MM.1S (cell line): ENCODE results near the gene CBX2.

Experiments
- DNase-seq: peaks from one replicate; pipeline ENCODE4 v3.0.0-alpha.2; 2015
- H2AFZ ChIP-seq: fragments of 300-600 bp; sonication (generic); 2 replicates; pipeline ENCODE4 v1.6.0; 2016; ENCODE audit warnings: antibody characterized with exemption, low read length
- H3F3A ChIP-seq: fragments of 300-600 bp; sonication (generic); 2 replicates; pipeline ENCODE4 v1.6.1; 2016; ENCODE audit warnings: mild to moderate bottlenecking, antibody characterized with exemption, low read length, moderate library complexity, mixed read lengths; ENCODE audit not compliant: insufficient read depth
- H3K27ac ChIP-seq: fragments of 300-600 bp; sonication (generic); 2 replicates; pipeline ENCODE4 v1.5.1; 2016; ENCODE audit warnings: mild to moderate bottlenecking, low read length
- H3K27me3 ChIP-seq: fragments of 300-600 bp; sonication (generic); replicated peaks from 2 replicates; pipeline ENCODE4 v1.6.0; 2016; ENCODE audit warnings: low read length; ENCODE audit not compliant: insufficient read depth
- H3K36me3 ChIP-seq: fragments of 300-600 bp; sonication (generic); replicated peaks from 2 replicates; pipeline ENCODE4 v1.6.1; 2016; ENCODE audit warnings: mild to moderate bottlenecking, low read length, mixed read lengths; ENCODE audit not compliant: insufficient read depth
- H3K4me1 ChIP-seq: fragments of 300-600 bp; sonication (generic); 2 replicates; pipeline ENCODE4 v1.6.1; 2016; ENCODE audit warnings: low read length, mixed read lengths
- H3K4me2 ChIP-seq: fragments of 300-600 bp; sonication (generic); 2 replicates; pipeline ENCODE4 v1.6.0; 2016; ENCODE audit warnings: low read depth, low read length
- H3K4me3 ChIP-seq: fragments of 300-600 bp; sonication (generic); 2 replicates; pipeline ENCODE4 v1.5.1; 2016; ENCODE audit warnings: low read length, mixed read lengths
- H3K79me2 ChIP-seq: fragments of 300-600 bp; sonication (generic); 2 replicates; pipeline ENCODE4 v1.6.1; 2016; ENCODE audit warnings: mixed run types, low read length, mixed read lengths
- H3K9ac ChIP-seq: fragments of 300-600 bp; sonication (generic); 2 replicates; pipeline ENCODE4 v1.6.1; 2016; ENCODE audit warnings: low read length, mixed read lengths
- H3K9me2 ChIP-seq: fragments of 300-600 bp; sonication (generic); replicated peaks from 2 replicates; pipeline ENCODE4 v1.6.1; 2016; ENCODE audit warnings: mild to moderate bottlenecking, low read length, mixed read lengths; ENCODE audit not compliant: insufficient read depth
- H3K9me3 ChIP-seq: fragments of 300-600 bp; sonication (generic); replicated peaks from 2 replicates; pipeline ENCODE4 v1.6.1; 2016; ENCODE audit warnings: mild to moderate bottlenecking, low read length, mixed read lengths; ENCODE audit not compliant: insufficient read depth
- H4K20me1 ChIP-seq: fragments of 300-600 bp; sonication (generic); 2 replicates; pipeline ENCODE4 v1.6.1; 2016; ENCODE audit warnings: mild to moderate bottlenecking, low read length, moderate library complexity, mixed read lengths; ENCODE audit not compliant: insufficient read depth
- CTCF ChIP-seq: fragments of 300-600 bp; sonication (generic); IDR thresholded peaks from 2 replicates; pipeline ENCODE4 v1.5.1; 2016; ENCODE audit warnings: antibody characterized with exemption, low read length, mixed read lengths
- EZH2 ChIP-seq: fragments of 300-600 bp; sonication (generic); optimal IDR thresholded peaks from 2 replicates; pipeline ENCODE3; 2017; ENCODE audit warnings: low read depth, mild to moderate bottlenecking, antibody characterized with exemption, low read length, mixed read lengths
- EZH2phosphoT487 ChIP-seq: fragments of 300-600 bp; sonication (generic); IDR thresholded peaks from 2 replicates; pipeline ENCODE4 v1.6.1; 2018; ENCODE audit warnings: antibody characterized with exemption, low read length

Gene CBX2

GRCh38 chr17:79732254-79732653 lies 45.7 kb upstream of the CBX2 start:
- H3K27me3 ChIP-seq, result peaks cover 39% of the 10 kb centered on the region
- H3K9ac ChIP-seq, result no peak overlapping the region
- no peaks in the 10 kb centered on the region for H3K79me2 ChIP-seq
- H3K4me3 ChIP-seq, result no peak overlapping the region
- no peak for DNase-seq
- no peaks in the 10 kb centered on the region for H3K36me3 ChIP-seq
- no peak overlapping the region for H3K27ac ChIP-seq
- no peaks in the 10 kb centered on the region for H4K20me1 ChIP-seq
- no peaks in the 10 kb centered on the region for H3K9me3 ChIP-seq
- H3K9me2 ChIP-seq, result no peaks in the 10 kb centered on the region
- no peak overlapping the region; the same call in 1 of the 2 replicates for H2AFZ ChIP-seq
- H3K4me2 ChIP-seq, result no peak overlapping the region
- H3F3A ChIP-seq, result no peaks in the 10 kb centered on the region
- H3K4me1 ChIP-seq, result peaks cover 10% of the 10 kb centered on the region
- TF ChIP-seq CTCF (no peak), EZH2 (no peak), EZH2phosphoT487 (no peak)

GRCh38 chr17:79732804-79733691 lies 44.9 kb upstream of the CBX2 start:
- Histone ChIP-seq H3K9me2 (no peaks in the 10 kb centered on the region), H3K27ac (no peak overlapping the region), H3K9ac (no peak overlapping the region), H3K4me1 (peaks cover 10% of the 10 kb centered on the region), H3K4me3 (peak overlapping the region; percentile 21; the same call in 1 of the 2 replicates), H3K36me3 (no peaks in the 10 kb centered on the region), H3K9me3 (no peaks in the 10 kb centered on the region), H4K20me1 (no peaks in the 10 kb centered on the region), H3K4me2 (peak overlapping the region; percentile 68), H3K79me2 (no peaks in the 10 kb centered on the region), H3F3A (no peaks in the 10 kb centered on the region), H2AFZ (peak overlapping the region; percentile 65), H3K27me3 (peaks cover 40% of the 10 kb centered on the region)
- peak; percentile 43 for DNase-seq
- TF ChIP-seq EZH2phosphoT487 (no peak), EZH2 (no peak), CTCF (no peak)

GRCh38 chr17:79733692-79734070 lies 44.3 kb upstream of the CBX2 start:
- peaks cover 10% of the 10 kb centered on the region for H3K4me1 ChIP-seq
- H3K79me2 ChIP-seq, result no peaks in the 10 kb centered on the region
- H3K27me3 ChIP-seq, result peaks cover 46% of the 10 kb centered on the region
- H3K4me3 ChIP-seq, result 0 out of 2 replicates have a peak overlapping the region, but pooled peaks have one; percentile 21
- peak overlapping the region; percentile 65; the same call in 1 of the 2 replicates for H2AFZ ChIP-seq
- no peak for TF ChIP-seq EZH2phosphoT487
- TF ChIP-seq CTCF, result no peak
- no peaks in the 10 kb centered on the region for H3K36me3 ChIP-seq
- H3K4me2 ChIP-seq, result peak overlapping the region; percentile 68; the same call in 1 of the 2 replicates
- DNase-seq, result no peak
- H3K9me3 ChIP-seq, result no peaks in the 10 kb centered on the region
- no peaks in the 10 kb centered on the region for H4K20me1 ChIP-seq
- no peak overlapping the region for H3K9ac ChIP-seq
- H3F3A ChIP-seq, result no peaks in the 10 kb centered on the region
- H3K27ac ChIP-seq, result no peak overlapping the region
- no peaks in the 10 kb centered on the region for H3K9me2 ChIP-seq
